Stimulated activated CD8-positive, alpha-beta memory T cell treated with anti-CD3 and anti-CD28 coated beads, Interleukin-7, amount 100 ng/mL, for 24 hours (primary cell): ENCODE data around the gene ATP9B.
"Not testable (repeated sequence)": the region's sequence is repeated elsewhere in the genome, so short reads cannot be mapped to it uniquely, and the experiment has no call there.

Experiments
- DNase-seq: peaks from one replicate; pipeline ENCODE4 v3.0.0-alpha.2; 2020; ENCODE audit warnings: low read depth

ATP9B gene

DNA sequence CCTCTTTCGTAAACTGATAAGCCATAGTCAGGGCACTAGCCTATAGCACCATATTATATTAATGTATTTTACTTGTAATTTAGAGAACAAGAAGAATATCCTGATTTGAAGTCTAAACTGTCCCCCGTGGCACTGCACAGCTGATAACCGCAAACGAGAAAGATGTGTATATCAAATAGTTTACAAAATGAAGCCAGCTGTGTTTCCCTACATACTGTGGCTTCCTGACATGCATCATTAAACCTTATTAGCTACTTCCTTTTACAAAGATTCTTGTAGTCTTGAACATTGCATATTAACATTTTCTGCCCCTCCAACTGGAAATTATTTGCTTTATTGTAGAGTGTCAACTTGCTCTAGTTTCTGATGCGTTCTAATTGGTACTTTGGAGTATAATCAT, 173.1 kb downstream of the ATP9B start:
- DNase-seq = no peak

DNA sequence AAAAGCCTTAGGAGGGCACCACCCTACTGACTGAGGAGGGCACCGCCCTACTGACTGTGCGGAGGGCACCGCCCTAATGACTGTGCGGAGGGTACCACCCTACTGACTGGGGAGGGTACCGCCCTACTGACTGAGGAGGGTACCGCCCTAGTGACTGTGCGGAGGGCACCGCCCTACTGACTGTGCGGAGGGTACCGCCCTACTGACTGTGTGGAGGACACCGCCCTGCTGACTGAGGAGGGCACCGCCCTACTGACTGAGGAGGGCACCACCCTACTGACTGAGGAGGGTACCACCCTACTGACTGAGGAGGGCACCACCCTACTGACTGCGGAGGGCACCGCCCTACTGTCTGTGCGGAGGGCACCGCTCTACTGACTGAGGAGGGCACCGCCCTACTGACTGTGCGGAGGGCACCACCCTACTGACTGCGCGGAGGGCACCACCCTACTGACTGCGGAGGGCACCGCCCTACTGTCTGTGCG, 176.4 kb downstream of the ATP9B start:
- no peak for DNase-seq

DNA sequence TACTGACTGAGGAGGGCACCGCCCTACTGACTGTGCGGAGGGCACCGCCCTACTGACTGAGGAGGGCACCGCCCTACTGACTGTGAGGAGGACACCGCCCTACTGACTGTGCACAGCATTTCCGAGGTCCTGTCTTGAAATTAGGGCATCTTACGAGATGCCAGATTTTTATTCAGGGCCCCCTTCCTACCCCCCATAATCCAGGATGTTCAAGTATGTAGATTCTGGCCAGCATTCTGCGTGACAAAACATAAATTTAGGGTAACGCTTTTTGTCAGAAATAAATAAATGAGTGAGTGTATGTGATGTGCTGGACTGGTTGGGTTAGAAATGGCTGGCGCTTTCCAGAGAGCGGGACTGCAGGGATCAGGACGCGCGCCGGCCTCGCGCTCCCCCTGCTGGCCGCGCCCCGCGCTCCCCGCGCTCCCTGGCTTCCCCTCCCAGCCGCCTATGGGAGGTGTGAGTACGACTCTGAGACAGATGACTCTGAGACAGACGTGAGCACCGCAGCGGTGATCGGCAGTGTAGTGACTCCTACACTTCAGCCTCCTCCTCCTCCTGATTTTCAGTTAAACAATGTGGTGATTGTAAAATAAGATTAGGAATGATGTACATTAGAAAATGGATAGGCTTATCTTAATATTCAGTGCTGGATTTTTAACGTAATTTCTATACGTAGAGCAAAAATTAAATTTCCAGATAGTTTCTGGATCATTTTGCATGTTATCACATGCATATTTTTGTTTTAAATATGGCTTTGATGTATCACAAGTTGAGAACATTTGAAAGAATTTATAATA, 177.3 kb downstream of the ATP9B start:
- peak; percentile 38 for DNase-seq

DNA sequence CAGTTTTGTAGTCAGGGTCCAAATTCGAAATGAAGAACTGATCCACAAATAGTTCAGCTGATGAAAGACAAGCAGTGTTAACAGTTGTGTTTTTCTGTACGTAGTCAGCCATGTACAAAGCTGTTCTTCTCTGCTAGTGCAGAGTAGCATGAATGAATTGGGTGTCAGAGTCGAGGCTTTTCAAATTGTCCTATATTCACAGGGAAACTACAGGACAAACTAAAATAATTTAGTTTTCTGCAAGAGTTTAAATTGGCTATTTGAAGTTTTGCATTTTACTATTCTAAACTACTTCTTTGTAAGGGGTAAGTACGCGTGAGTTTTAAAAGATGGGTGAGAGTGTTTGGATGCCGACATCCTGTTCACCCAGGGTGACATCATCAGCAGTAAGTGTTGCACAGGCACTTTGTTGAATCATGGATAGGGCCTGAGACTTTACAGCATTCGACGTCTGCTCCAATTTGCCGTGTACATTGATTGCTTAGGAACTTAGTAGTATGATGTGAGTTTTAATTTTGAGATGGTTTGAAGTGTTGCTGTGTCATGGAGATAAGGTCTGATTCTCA, 179.4 kb downstream of the ATP9B start:
- no peak for DNase-seq

DNA sequence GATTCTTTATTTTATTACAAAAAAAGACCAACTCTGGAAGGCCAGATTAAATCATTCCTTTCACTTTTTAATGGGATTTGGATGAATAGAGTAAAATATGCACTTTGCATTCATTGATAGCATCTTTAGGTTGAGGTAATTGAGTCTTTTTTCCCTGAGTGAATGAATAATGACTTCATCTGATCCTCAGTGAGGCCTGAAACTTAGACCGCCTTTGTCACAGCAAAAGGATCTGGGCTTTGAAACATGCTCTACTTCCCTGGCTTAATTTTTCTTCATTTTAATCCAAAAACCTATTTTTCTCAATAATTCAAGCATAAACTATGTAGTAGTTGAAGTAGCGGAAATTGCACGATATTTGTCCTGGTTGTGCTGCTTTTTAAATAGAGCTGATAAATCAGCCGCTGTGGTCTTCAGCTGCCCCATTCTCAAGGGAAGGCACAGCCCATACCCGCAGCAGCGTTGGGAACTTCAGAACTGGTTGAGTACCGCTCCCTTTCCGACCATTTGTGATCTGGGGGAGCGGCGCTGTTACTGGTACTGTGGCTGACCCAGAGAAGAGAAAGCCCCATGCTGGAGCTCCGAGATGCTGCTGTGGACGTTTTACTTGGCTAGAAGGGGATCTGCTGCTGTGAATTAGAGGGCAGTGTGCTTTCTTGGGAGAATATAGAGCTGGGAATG, 181.2 kb downstream of the ATP9B start:
- DNase-seq = no peak

DNA sequence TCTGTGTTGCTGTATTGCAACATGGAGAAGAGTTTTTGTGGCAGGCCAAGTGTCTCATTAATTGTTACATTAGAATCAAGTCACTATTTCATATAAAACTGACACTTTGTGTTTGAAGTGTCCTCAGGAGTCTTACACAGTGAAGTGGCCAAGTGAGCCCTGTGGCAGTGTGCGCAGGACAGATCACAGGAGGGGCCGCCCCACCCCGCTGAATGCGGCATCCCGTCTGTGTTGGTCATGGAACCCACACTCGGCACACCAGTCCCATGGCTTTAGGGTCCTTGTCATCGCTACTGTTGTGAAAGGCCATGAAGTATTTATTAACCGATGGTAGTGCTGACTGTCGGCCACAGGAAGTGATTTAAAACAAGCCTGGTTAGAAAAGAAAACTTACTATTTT, 181.8 kb downstream of the ATP9B start:
- DNase-seq = no peak

DNA sequence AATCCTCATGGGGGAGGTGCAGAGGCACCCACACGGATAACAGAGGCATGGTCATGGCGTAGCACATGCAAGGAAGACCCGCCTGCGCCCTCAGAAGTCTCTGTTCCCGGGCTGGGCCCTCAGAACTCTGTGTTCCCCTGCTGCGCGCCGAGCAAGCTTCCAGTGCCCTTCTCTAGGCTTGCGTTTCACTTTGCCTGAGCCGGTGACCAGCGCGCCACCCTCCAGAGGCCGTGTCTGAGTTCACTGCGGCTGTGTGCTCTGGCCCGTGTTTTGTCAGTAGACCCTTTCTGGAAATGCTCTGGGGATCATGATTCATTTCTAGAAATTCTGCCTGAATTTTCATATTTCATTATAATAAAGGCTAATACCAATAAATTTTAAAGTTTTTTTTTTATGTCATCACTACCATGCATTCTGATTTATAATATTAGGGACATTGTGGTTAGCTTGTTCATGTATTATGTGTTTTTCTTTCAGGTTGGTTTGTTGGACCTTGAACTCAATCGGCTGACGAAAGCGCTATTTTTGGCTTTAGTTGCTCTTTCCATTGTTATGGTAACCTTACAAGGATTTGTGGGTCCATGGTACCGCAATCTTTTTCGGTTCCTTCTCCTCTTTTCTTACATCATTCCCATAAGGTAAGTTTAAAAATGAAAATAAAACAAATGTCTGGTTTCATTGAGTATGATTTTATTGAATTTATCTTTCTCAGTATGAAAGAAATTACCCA, 183.9 kb downstream of the ATP9B start:
- no peak for DNase-seq

DNA sequence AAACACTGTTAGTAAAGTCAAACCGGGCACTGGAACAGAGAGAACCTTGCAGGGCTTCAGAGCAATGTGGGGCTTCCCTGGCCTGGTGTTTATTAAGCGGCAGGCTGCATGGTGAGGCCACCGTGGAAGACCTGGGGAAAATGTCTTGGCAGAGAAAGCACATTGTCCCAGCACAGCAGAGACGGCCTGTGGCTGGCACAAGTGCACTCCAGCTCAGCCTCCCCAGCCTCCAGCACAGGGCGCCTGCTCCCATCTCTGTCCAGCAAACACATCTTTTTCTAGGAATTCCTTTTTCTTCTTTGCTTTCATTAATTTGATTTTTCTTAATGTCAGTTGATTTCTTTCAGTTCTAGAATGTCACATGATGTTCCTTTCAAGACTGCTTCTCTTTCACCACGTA, 188.3 kb downstream of the ATP9B start:
- DNase-seq = no peak

DNA sequence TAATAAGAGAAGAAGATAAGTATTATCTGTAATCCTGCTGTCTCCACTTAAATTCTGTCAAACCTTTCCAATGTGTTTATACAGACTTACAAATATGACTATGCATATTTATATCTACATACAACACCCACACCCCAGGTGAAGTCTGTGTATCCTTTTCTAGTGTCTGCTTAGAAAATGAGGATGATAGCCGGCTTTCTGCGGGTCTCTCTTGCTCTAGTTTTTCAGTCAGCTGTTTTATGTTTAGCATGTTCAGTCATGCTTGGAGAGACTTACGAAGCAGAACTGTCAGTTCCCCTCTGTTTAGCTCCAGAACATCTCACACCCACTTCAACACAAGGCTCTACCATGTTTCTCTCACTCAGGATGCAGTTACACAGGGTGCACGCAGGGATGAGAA, 189.3 kb downstream of the ATP9B start:
- DNase-seq = no peak

DNA sequence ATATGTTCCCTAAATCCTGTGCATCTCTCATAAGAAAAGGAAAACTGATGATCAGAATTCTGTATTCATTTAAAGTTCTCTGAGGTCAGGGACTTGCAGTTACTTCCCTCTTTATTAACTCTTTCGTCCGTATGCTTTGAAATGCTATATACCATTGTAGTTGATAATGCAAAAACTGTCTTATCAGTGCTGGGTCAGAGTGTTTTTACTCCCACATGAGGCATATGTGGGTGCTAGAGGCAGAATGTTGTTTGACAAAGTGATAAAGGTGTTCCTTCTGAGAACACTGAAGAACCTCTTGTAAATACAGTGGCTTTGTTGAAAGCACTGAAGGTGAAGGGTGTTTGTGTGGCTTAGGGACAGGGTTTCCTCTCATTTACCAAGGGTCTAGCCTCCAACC, 190.0 kb downstream of the ATP9B start:
- DNase-seq = no peak

DNA sequence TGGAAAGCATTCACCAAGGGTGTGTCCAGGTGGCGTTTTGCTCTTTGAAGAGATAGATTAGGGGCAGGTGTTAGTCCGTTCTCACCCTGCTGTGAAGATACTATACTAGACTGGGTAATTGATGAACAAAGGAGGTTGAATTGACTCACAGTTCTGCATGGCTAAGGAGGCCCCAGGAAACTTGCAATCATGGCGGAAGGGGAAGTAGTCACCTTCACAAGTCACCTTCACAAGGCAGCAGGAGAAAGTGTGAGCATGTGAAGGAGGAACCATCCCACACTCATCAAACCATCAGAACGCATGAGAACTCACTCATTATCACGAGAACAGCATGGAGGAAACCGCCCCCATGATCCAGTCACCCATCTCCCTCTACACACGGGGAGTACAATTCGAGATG, 190.8 kb downstream of the ATP9B start:
- DNase-seq = no peak

DNA sequence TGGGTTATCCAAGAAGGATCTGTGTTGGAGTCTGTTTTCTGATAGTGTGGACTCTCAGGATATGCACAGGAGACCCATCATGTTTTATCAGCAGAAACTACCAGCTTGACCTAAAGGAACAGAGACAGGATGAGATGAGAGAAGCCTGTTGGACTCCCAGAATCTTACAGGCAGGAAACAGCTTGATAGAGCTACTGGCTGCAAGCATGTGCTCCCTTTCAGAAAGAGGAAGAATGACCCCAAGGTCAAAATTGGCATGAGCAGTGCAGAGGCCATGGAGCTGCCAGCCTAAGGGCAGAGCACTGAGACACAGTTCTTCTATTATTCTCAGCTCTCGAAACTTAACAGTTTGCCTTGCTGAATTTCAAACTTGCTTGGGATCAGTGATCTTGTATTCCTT, 191.3 kb downstream of the ATP9B start:
- DNase-seq = no peak

DNA sequence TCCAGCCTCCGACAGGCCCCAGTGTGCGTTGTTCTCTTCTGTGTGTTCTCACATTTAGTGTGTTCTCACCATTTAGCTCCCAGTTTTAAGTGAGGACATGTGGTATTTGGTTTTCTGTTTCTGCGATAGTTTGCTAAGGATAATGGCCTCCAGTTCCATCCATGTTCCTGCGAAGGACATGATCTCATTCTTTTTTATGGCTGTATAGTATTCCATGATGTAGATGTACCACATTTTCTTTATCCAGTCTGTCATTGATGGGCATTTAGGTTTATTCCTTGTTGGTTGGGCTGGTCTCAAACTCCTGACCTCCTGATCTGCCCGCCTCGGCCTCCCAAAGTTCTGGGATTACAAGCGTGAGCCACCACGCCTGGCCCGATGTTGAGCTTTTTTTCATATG, 195.9 kb downstream of the ATP9B start:
- not testable (repeated sequence) for DNase-seq

DNA sequence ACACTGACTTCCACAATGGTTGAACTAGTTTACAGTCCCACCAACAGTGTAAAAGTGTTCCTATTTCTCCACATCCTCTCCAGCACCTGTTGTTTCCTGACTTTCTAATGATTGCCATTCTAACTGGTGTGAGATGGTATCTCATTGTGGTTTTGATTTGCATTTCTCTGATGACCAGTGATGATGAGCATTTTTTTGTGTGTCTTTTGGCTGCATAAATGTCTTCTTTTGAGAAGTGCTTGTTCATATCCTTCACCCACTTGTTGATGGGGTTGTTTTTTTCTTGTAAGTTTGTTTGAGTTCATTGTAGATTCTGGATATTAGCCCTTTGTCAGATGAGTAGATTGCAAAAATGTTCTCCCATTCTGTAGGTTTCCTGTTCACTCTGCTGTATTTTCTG, 202.6 kb downstream of the ATP9B start:
- DNase-seq = not testable (repeated sequence)

DNA sequence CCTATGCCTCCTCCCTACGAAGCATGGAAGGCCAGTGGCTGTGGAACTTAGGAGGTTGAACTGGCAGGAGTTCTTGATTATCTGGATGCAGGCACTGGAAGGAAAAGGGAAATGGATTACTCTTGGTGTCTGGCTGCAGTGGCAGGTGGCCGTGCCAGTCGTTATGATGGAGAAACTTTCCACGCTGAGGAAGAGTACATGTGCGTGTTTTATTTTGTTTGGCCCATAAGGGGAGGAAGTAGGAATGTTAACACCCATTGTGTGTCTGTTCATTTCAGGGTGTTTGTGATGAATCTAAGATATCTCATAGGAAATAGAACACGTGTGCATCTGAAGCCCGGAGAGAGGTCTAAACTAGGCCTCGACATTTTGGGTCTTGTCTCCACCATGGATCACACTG, 203.7 kb downstream of the ATP9B start:
- DNase-seq = no peak

DNA sequence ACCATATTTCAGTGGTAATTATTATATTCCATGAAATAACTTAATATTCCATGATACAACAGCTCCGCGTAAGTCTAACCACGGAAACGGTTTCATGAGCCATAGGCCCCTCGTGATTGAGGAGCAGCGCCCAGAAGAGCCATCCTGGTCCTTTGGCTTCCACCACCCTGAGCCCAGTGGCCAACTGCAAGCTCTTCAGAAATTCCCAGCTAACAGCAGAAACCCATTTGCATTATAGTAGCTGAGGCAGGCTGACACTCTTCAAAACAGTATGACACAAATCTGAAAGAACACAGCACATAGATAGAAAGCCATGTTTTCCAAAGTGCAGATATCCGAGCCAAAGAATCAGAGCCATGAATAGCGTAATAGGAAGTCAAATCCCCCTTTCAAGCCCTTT, 205.6 kb downstream of the ATP9B start:
- DNase-seq = no peak

DNA sequence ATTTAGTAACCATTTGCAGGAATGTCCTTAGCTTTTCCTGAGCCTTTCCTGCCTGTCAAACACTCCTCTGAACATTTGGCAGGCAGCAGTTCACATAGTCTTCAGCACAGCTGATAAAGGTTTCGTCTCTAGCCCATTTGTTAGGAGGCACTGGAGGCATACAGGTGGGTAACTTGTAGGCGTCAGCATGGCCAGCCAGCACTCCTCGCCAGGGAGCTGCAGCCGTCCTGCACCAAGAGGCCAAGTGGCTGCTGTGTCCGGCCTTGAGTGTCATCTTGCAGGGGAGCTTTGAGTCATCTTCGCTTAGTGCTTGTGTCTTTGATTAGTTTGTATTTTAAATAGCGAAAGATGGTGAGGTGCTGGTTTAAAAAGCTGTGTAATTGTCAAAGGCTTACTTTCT, 206.3 kb downstream of the ATP9B start:
- no peak for DNase-seq

DNA sequence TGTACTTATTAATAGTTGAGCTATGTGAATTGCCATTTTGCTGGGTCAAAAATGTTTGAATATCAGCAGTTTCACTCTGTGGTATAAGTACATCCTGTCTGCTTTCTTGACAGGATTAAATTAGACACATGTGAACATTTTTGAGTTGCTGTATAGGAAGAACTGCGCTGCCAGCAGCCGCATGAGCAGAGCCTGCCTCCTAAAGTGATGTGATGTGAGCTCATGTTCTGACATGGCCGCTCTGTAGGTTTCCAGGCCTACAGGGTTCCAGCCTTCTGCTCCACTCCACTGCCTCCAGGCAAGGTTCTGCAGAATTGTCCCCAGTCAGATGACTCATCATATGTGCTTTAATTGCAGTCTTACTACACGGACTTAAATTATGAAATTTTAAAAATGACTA, 206.8 kb downstream of the ATP9B start:
- DNase-seq = no peak

DNA sequence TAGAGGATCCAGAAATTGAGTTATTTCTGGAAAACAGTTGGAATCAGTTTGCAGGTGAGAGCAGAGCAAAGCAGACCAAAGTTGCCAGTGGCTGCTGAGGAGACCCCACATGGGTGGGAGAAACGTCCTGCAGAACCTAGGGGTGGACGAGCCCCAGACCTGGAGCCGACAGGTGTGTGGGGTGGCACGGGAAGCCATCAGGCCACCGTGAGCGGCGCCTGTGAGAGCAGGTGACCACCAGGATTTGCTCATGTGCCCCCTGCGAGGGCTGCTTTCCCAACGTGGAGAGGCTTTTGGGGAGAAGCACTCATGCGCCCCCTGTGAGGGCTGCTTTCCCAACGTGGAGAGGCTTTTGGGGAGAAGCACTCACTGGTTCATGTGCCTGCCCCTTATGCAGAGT, 209.7 kb downstream of the ATP9B start:
- DNase-seq = no peak

DNA sequence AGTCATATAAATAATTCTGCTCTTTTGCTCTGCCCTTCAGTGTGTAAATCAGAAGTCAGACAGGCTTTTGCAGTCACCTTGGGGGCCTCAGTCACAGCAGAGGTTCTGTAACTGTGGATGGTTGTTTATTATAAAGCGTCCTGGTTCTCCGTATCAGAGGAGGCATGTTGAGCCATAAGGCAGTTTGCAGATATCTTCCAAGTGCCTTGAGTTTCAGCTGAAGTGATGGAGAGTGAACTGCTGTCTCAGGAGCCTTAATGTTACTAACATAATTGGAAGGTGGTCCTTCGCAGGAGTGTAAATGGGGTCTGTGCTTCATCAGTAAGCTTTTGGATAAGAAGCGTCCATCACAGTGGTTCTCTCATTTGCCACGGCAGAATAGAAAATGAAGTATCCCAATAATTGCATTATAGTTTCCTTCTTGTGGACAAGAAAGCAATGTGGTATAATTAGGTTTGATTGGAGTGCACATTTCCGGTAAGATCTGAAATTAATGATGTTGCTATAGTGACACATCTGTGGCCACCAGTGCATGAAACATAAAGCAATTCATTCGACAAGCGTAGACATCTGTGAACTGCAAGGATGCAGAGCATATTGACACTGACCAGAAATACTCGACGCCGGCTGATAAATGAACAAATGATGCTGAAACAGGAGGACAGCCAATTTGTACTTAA, 214.1 kb downstream of the ATP9B start:
- no peak for DNase-seq

DNA sequence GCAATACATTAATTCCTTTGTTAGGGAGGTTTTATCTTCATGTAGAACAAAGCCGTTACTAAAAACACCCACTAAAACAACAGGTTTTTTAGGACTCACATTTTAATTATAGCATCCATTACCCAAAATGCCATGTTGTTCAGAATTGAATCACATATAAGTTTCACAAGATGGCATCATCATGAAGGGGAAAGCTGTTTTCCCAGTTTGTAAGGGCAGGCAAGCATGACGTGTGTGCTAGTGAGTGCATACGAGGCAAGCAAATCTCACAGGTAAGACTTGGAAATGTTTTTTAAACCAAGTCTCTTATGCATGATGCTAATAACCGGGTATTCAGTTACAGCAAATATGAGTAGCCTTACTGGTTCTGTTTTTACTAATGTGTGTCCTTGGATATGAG, 214.7 kb downstream of the ATP9B start:
- DNase-seq = no peak

DNA sequence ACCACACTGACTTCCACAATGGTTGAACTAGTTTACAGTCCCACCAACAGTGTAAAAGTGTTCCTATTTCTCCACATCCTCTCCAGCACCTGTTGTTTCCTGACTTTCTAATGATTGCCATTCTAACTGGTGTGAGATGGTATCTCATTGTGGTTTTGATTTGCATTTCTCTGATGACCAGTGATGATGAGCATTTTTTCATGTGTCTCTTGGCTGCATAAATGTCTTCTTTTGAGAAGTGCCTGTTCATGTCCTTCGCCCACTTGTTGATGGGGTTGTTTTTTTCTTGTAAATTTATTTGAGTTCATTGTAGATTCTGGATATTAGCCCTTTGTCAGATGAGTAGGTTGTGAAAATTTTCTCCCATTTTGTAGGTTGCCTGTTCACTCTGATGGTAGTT, 216.0 kb downstream of the ATP9B start:
- not testable (repeated sequence) for DNase-seq
